Neural cell (in vitro differentiated cells): Measurements from ENCODE around the gene TMEM151A.

Source experiments
- EZH2 ChIP-seq: fragments of 200-600, 300-800 bp; shearing (Covaris generic), sonication (generic); IDR thresholded peaks from 2 replicates; pipeline ENCODE4 v1.6.1; 2014; ENCODE audit warnings: antibody characterized with exemption, low read length, borderline replicate concordance, mild to moderate bottlenecking; ENCODE audit not compliant: insufficient read depth, poor library complexity, severe bottlenecking
- RAD21 ChIP-seq: fragments of 450-650 bp; conservative IDR thresholded peaks from 2 replicates; pipeline ENCODE4 v1.6.1; 2014; ENCODE audit warnings: antibody characterized with exemption, mild to moderate bottlenecking, moderate library complexity
- TF ChIP-seq, protein P1 (sequence below): fragments of 450-650 bp; IDR thresholded peaks from 2 replicates; pipeline ENCODE4 v1.5.1; 2014; ENCODE audit warnings: antibody characterized with exemption, mild to moderate bottlenecking, moderate library complexity; ENCODE audit not compliant: poor library complexity, severe bottlenecking

DNA sequence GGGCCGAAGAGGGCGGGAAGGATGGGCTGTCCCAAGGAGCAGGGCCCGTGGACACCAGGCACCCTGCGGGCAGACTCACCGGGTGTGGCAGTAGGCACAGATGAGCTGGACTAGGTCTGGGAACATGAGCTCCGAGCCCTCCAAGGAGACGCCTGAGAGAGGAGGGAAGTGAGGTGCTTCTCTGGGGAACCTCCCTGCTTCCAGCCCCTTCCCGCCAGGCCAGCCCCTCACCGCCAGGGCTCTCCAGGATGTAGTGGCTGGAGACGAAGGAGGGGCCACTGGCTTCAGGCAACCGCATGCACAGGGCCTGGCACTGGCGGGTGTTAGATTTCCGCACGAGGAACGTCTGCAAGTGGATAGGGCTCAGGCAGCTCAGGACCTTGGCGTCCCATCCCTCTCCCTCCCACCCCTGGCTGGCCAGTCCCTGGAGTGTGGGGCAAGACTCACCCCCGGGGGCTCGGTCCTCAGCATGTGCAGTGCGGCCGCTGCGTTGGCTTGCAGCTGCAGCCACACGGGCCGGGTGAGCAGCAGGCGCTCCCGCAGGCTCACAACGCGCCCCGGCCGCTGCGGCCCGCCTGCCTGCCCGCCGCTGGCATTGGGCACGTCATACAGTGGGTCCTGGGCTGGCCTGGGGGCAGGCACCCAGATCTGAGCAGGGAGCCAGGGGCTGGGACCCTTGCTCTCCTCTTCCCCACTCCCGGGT lies 44.0 kb downstream of the TMEM151A start:
- TF ChIP-seq, protein P1, sequence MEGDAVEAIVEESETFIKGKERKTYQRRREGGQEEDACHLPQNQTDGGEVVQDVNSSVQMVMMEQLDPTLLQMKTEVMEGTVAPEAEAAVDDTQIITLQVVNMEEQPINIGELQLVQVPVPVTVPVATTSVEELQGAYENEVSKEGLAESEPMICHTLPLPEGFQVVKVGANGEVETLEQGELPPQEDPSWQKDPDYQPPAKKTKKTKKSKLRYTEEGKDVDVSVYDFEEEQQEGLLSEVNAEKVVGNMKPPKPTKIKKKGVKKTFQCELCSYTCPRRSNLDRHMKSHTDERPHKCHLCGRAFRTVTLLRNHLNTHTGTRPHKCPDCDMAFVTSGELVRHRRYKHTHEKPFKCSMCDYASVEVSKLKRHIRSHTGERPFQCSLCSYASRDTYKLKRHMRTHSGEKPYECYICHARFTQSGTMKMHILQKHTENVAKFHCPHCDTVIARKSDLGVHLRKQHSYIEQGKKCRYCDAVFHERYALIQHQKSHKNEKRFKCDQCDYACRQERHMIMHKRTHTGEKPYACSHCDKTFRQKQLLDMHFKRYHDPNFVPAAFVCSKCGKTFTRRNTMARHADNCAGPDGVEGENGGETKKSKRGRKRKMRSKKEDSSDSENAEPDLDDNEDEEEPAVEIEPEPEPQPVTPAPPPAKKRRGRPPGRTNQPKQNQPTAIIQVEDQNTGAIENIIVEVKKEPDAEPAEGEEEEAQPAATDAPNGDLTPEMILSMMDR: no peak
- TF ChIP-seq EZH2: no peak
- no peak for TF ChIP-seq RAD21
